Cerebellar nuclear complex (tissue), 1 donor: ENCODE data around the gene SFXN4.
A peak's percentile ranks its signal among the peaks of the same experiment; 100 is the strongest.
"Not testable (repeated sequence)": the region's sequence is repeated elsewhere in the genome, so short reads cannot be mapped to it uniquely, and the experiment has no call there.

Experiments
- DNase-seq, 2 experiments: peaks; one replicate each; lab custom pipeline; 2025; lab: John Stamatoyannopoulos, UW

The SFXN4 gene

DNA sequence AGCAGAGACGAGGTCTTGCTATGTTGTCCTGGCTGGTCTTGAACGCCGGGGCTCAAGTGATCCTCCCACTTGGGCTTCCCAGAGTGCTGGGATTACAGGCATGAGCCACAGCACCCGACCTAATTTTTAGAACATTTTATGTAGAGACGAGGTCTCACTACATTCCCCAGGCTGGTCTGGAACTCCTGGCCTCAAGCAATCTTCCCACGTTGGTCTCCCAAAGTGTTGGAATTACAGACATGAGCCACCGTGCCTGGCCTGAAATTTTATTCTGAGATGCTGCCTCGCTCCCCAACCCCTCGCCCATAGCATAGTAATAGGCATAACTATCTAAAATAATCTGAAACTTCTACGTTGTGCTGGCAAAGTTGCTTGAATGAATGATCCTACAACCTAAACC lies 21.9 kb downstream of the SFXN4 start:
- DNase-seq, result no peak

DNA sequence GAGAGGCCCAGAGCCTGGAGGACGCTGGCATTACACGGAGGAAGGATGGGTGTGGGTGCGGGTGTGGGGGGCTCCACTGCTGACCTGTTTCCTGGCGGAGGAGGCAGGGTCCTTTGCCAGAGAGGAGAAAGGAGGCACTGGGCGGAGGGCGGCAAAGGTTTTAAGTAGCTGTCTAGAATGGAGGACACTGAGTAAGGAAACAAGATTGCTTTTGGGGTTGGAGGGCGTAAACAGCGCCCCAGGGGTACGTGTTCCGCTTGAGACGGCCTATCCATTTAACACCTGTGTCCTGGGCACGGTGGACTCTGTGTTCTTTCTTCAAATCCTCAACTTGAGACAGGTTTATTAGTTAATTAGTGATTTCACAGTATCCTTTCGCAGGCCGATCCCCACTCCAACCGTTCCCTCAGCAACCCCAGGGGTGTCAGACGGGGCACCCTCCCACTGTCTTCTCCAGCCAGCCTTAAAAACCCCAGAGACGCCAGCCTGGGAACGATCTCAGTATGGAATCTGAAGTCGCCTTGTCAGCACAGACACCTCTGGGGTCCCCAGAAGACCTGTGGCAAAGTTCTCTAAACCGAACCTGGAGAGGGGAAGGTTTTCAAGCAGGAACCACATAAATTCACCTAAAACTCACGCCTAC lies 24.8 kb downstream of the SFXN4 start:
- no peak for DNase-seq

DNA sequence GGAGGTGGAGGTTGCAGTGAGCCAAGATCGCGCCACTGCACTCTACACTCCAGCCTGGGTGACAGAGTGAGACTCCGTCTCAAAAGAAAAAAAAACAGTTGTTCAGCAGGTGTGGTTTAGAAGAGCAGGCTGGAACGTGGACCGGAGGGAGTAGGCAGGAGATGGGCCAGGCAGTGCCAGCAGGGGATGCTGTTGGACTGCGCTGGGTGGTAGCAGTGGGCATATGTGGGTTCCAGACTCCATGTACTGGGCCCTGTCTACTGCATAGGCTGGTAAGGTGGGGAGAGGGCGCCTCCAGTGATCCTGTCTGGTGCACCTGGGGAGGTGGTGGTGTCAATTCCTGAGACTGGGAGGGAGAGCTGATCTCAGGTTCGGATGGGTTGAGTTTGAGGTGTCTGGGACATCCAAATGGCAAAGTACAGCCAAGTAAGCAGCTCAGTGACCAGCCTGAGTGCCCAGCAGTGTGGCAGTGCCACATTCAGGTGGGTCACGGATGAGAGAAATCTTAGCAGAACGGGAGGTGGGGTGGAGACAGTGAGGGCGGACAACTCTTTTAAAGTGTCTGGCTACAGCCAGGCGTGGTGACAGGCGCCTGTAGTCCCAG lies 25.9 kb downstream of the SFXN4 start:
- DNase-seq, result no peak

DNA sequence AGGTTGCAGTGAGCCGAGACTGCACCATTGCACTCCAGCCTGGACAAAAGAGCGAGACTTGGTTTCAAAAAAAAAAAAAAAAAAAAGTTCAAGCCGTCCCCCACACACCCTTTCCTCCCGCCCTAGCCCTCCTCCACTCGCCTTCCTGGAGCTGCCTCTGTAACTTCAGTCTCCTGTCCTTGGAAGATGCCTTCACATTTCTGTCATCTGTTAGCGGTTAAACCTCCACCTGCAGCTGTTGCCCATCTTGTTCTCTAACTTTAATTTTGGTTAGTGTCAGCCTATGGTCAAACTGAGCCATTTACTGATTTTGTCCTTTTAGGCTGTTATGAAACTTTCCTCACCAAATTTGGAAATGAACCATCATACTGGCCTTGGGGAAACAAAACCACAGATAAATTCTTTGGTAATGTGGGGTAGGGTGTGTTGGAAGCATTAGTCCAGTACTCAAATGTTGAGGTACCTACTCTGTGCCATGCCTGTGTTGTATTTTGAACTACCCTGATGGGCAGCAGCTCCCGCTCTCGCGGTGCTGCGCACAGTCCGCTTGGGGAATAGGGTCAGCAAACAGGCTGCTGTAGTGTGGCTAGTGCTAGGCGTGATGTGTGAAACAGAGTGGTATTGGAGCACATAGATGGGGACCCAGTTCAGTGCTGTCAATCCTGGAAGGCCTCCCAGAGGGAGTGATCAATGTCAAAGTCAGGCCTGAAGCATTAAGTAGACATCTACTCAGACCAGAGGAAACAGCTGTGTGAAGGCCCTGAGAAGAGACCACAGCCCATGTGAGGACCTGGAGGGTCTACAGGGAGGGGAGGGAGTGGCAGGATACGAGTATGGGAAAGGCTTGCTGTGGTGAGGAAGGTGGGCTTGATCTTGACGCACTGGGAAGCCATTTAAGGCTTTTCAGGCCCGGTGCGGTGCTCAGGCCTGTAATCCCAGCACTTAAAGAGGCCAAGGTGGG lies 26.9 kb downstream of the SFXN4 start:
- DNase-seq, result no peak

DNA sequence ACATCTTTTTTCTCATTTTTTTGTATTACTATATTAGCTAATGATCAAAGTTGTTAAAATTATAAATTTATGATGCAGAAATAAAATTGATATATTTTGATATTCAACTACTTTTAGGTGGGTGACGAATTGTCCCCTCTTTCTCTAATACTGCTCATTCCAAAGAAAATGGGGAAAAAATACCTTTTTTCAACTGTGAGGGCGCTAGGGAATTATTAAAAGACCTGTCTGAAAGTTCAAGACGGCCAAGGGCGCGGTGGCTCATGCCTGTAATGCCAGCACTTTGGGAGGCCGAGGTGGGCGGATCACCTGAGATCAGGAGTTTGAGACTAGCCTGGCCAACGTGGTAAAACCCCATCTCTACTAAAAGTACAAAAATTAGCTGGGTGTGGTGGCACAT lies 27.6 kb downstream of the SFXN4 start:
- DNase-seq, result not testable (repeated sequence)

DNA sequence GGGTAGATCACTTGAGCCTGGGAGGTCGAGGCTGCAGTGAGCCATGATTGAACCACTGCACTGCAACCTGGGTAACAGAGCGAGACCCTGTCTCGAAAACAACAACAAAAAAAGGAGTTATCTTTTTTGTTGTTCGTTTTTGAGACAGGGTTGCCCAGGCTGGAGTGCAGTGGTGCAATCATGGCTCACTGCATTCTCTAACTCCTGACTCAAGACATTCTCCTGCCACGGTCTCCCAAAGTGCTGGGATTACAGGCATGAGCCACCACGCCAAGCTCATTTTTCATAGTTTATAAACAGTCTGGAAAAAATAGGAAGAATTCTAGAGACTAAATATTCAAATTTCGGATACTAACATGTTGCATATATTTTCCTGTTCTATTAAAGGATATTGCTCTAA lies 29.4 kb downstream of the SFXN4 start:
- DNase-seq, result no peak

DNA sequence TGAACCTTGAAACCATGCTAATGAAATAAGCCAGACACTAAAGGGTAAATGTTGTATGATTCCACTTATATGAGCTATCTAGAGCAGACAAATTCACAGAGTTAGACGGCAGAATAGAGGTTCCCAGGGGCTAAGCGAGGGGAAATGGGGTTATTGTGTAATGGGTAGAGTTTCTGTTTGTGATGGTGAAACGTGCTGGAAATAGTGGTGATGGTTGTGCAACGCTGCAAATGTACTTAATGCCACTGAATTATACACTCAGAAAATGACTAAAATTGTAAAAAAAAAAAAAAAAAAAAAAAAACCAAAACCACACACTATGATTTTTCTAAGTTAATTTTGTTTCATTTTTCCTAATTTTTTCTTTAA lies 30.0 kb downstream of the SFXN4 start:
- DNase-seq, result no peak

DNA sequence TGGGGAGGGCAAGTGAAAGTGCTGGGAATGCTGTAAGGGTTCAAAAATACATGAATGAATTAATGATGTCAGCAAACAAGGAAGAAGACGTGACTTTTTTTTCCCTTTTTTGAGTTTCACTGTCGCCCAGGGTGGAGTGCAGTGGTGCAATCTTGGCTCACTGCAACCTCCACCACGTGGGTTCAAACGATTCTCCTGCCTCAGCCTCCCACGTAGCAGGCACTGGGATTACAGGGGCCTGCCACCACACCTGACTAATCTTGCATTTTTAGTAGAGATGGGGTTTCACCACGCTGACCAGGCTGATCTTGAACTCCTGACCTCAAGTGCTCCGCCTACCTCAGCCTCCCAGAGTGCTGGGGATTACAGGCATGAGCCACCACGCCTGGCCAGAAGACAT lies 31.6 kb downstream of the SFXN4 start:
- DNase-seq, result no peak

DNA sequence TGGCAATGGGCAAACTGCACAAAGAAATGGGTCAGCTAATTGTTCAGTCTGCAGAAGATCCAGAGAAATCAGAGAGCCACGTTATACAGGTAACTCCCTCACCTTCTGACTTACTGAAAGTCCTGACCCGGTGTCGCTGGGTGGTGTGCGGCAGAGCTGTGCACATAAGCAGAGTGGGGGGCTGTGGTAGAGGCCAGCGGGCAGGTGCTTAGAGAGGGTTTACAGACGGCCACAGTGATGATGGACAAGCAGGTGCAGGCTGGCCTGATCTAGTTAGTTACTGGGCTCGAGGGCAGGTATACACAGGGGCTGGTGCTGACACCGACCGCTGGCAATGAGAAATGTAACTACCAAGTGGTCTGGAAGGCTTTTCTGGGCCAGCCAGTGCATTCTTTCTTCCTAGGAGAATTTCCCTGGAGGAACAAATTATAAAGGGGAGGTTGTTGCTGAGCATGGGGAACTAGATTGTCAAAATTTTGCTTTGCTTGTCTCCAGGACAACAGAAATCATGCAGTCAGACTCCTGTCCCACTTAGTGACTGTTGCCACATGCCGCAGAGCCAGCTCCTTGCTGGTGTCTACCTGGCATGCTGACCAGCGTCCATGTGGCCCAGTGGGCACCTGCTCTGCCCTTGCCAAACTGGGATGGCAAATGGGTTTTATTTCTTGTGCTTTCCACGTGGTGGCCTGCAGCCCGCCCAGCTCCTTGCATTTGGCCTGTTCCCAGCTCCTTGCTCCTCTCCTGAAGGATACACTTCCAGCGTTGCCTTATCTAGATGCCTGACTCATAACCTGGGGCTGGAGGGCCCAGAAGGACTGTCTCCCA lies 32.8 kb downstream of the SFXN4 start:
- DNase-seq, result peak; percentile 60 to 64

DNA sequence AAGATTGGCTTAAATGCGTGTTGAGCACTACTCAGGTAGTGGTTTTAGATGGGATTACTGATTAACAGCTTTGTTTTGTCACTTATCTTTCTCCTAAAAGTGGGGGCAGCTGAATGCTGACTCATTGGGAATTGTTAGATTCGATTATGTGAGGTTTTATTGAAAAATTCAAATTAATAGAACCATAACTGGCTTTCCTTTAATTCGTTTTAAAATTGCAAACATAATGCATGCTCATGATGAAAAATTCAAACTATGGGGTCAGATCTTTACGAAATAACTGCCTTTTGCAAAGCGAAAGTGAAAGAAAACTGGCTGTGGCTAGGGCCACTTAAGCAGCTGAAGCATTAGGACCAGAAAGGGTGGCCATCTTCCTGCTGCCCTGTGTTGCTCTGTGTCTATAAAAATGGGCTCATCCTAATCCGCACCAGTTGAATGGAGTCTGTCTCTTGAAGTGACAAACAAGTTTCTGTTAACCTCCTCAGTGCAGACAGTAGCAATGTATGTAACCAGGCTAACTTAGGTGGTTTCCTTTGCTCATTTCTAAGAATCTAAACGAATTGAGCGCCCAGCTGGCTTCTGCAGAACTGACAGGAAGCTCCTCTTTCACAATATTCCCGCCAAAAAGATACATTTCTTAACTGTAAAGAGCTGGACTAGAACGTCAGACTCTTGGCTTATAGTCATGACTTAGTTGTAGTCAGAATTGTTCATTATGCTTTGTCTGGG lies 33.8 kb downstream of the SFXN4 start:
- no peak for DNase-seq

DNA sequence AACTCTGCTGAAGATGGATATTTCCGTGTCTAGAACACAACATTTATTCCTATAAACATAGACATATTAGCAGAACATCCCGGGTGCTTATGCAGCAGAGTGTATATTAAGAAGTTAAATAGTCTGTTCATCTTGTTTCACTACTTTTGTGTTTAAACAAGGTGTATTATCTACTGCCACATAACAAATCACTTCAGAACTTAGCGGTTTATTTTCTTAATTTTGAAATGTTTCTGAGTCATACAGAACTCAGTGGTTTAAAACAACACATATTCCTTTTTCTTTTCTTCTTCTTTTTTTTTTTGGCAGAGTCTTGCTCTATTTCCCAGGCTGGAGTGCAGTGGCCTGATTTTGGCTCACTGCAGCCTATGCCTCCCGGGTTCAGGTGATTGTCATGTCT lies 35.8 kb downstream of the SFXN4 start:
- DNase-seq, result no peak

DNA sequence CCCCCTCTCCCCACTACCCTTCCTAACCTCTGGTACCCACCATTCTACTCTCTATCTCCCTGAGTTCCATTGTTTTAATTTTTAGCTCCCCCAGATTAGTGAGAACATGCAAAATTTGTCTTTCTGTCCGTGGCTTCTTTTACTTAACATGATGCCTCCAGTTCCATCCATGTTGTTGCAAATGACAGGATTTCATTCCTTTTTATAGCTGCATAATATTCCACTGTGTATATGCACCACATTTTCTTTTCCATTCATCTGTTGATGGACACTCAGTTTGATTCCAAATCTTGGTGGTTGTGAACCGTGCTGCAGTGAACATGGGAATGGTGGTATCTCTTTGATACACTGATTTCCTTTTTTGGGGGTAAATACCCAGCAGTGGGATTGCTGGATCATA lies 39.6 kb downstream of the SFXN4 start:
- no peak for DNase-seq

DNA sequence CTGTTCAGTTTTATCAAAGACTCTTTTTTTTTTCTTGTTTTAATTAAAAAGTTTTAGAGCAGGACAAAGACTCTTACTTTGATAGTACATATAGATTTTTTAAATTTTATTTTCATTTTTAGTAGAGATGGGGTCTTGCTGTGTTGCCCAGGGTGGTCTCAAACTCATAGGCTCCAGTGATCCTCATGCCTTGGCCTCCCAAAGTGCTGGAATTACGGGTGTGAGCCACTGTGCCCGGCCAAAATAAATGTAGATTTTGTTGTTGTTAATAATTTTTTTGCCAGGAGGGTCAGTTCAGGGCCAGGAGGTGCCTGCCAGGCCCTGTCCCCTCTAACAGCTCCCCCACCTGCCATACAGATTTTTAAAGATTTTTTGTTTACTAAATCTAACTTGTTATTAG lies 44.6 kb downstream of the SFXN4 start:
- no peak for DNase-seq

DNA sequence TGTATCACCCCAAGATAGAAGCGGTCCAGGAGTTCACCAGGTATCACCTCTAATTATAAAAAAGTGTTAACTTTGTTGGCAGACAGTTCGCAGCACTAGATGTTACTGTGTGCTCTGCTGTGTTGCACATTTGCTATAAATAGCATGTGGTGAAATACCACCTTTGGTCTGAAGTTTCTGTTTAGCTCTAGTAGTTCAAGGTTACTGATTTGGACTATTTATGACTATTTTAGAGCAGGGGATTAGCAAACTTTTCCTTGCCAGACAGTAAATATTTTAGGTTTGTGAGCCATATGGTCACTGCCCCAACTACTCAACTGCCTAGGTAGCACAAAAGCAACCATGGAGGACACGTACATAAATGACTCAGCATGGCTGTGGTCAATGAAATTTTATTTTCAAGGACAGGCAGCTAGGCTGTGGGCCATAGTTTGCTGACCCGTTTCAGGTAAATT lies 45.1 kb downstream of the SFXN4 start:
- DNase-seq, result no peak

DNA sequence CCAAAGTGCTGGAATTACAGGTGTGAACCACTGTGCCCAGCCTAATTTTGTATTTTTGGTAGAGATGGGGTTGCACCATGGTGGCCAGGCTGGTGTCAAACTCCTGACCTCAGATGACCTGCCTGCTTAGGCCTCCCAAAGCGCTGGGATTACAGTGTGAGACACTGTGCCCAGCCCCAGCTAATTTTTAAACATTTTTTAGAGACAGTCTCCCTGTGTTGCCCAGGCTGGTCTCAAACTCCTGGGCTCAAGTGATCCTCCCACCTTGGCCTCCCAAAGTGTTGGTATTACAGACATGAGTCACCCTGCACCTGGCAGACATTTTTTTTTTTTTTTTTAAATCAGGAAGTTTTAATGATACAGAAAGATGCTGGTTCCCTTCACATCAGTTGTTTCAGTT lies 46.1 kb downstream of the SFXN4 start:
- no peak for DNase-seq

DNA sequence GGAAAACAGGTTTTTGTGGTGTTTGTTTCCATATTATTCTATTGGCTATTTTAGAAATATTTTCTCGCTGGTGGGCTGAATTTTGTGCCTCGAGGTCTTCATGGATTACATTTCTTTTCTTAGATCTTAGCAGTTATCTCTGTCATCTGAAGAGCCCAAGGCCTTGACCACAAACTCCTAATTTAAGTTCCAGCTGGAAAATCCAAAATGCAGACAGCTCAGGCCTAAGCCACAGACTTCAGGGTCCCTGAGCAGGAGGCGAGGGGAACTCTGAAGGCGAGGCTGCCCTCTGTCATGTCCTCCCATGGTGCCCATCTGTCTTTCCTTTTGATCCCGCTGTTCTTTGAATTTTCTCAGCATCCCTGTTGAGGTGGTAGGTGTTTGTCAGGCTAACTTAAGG lies 47.3 kb downstream of the SFXN4 start:
- no peak for DNase-seq

DNA sequence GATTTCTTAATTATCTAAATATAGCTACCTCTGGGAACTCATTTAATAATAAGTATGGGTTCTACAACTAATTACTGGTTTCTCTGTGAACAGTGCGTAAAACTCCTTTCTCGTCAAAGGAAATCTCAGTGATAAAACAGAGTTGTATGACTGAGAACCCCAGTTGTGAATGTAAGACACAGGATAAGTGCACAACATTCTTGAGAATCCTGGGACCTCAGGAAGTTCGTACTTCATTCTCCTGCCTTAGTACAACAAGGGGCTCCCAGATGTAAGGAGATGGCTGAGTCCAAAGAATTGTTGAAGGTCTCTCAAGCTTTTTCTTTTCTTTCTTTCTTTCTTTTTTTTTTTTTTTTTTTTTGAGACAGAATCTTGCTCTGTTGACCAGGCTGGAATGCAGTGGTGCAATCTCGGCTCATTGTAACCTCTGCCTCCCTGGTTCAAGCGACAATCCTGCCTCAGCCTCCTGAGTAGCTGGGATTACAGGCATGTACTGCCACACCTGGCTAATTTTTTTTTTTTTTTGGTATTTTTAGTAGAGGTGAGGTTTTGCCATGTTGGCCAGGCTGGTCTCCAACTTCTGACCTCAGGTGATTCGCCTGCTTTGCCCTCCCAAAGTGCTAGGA lies 49.1 kb downstream of the SFXN4 start:
- no peak for DNase-seq

DNA sequence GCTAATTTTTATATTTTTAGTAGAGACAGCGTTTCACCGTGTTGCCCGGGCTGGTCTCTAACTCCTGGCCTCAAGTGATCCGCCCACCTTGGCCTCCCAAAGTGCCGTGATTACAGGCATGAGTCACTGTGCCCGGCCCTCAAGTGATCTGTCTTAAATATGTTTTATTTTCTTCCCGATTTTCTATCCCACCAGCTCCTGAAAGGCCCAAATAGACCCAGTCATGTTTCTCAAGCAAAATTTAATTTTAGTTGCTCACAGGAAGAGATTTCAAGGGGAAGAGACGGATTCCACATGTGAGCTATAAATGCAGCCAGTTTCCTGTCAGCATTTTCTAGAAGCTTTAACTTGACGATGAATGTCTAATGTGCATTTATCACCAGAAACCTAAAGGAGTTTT lies 49.6 kb downstream of the SFXN4 start:
- DNase-seq, result no peak

DNA sequence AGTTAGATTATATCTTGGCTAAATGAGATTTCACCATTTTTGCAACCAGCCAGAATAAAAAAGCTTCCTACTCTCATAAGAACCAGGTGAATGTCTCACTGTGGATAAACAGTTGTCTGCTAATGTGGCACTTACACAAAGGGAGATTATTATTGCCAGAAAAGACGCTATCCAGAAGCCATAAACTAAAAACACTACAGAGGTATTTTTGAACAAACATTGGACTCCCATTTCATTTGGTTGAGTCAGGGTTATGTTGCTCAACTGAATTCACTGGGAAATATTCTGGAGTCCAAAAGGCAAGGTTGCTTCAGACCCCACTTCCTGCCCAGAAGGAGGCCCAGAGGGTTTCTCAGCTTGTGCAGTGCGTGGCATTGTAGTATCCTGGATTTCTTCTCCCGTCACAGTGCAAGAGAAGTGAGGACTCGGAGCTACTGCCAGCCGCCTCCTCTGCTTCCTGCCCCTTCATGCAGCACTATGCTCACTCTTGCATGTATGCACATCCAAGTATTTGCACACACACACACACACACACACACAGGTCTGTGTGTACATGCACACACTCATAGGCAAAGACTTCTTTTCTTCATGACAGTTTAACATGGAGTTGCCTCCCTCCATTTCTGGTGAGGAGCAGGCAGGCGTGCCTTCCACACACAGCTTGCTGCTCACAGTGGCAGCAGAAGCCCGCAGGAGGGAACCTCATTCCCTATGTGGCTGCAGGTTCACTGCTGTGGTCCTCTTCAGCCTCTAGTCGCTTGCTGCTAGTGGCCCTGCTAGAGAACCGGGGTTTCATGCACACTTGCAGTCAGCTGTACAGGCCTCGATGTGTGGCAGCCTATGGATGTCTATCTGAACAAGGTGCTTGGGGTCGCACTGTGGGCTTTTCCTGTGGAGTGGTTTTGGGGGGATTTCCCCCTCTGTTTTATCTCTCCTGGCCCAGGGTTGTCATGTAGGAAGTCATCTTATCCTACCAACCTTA lies 51.5 kb downstream of the SFXN4 start:
- DNase-seq, result no peak

DNA sequence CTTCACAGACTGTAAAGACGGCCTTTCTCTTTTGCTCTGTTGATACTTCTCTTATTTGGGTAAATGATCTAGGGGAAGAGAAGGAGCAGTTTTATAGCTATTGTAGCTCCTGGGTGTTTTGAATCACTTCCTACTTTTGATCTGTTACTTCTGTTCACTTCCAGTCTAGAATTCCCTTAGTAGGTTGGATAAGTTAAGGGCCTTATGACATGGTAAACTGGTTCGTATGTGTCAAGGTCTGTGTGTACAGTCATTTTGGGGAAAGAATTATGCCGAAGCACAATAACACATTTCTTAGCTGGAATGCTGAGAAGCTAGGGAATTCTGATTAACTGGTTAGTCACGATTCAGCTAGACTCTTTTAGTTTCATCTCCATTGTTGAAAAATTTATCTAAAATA lies 53.5 kb downstream of the SFXN4 start:
- DNase-seq, result no peak
